Keratinocyte (primary cell): ENCODE measurements around the gene GLRX3. TPM values are rescaled to one million over a fixed set of nuclear protein-coding genes. Genes with fewer than 3 reads are reported as not detected.

Source experiments
- DNase-seq: peaks from one replicate; pipeline ENCODE4 v3.0.0-alpha.2; 2011; ENCODE audit warnings: low read depth, missing footprints, low spot score
- FAIRE-seq: peaks from 2 replicates; lab custom pipeline; 2011; peaks lifted over from hg19 to GRCh38; lab: Jason Lieb, UNC
- H2AFZ ChIP-seq: 2 replicates; pipeline ENCODE4 v1.6.0; 2012; ENCODE audit warnings: low read length, control low read depth, inconsistent platforms; ENCODE audit not compliant: control insufficient read depth
- H3K27ac ChIP-seq: 2 replicates; pipeline ENCODE4 v1.5.1; 2011; ENCODE audit warnings: low read length; ENCODE audit not compliant: control insufficient read depth, insufficient read depth
- H3K27me3 ChIP-seq: 3 replicates; pipeline ENCODE4 v1.6.0; 2011; ENCODE audit warnings: low read length; ENCODE audit not compliant: control insufficient read depth, insufficient read depth; ENCODE audit errors: extremely low read depth
- H3K36me3 ChIP-seq, 2 experiments: 2 replicates in 1 of 2; 3 replicates in 1 of 2; pipeline ENCODE4 v1.5.1; 2011; ENCODE audit warnings: low read length in 2 of 2, mild to moderate bottlenecking in 1 of 2; ENCODE audit not compliant: control insufficient read depth in 2 of 2, insufficient read depth in 2 of 2; ENCODE audit errors: extremely low read depth in 1 of 2
- H3K4me1 ChIP-seq: 3 replicates; pipeline ENCODE4 v1.5.1; 2011; ENCODE audit warnings: low read length; ENCODE audit not compliant: control insufficient read depth, insufficient read depth; ENCODE audit errors: extremely low read depth
- H3K4me2 ChIP-seq: 3 replicates; pipeline ENCODE4 v1.6.0; 2011; ENCODE audit warnings: low read depth, low read length; ENCODE audit not compliant: control insufficient read depth, insufficient read depth; ENCODE audit errors: extremely low read depth
- H3K4me3 ChIP-seq, 3 experiments: fragments of 200-600 bp in 1 of 3; sonication (generic) in 1 of 3; 2 replicates in 2 of 3; 3 replicates in 1 of 3; pipeline ENCODE4 v1.5.1; 2011 to 2016; ENCODE audit warnings: low read length in 3 of 3, mild to moderate bottlenecking in 3 of 3, control low read depth in 2 of 3, inconsistent platforms in 1 of 3, low read depth in 1 of 3, mixed read lengths in 1 of 3, mixed run types in 1 of 3, moderate library complexity in 1 of 3; ENCODE audit not compliant: control insufficient read depth in 2 of 3, insufficient read depth in 2 of 3; ENCODE audit errors: extremely low read depth in 1 of 3
- H3K79me2 ChIP-seq: 2 replicates; pipeline ENCODE4 v1.6.0; 2012; ENCODE audit warnings: low read length; ENCODE audit not compliant: control insufficient read depth, insufficient read depth
- H3K9ac ChIP-seq: 3 replicates; pipeline ENCODE4 v1.6.0; 2011; ENCODE audit warnings: low read length; ENCODE audit not compliant: control insufficient read depth, insufficient read depth; ENCODE audit errors: extremely low read depth
- H3K9me1 ChIP-seq: 3 replicates; pipeline ENCODE4 v1.6.0; 2011; ENCODE audit warnings: low read length; ENCODE audit not compliant: control insufficient read depth, insufficient read depth; ENCODE audit errors: extremely low read depth
- H3K9me3 ChIP-seq: 2 replicates; pipeline ENCODE4 v1.5.1; 2012; ENCODE audit warnings: low read depth, low read length; ENCODE audit not compliant: control insufficient read depth
- H4K20me1 ChIP-seq: 3 replicates; pipeline ENCODE4 v1.6.0; 2011; ENCODE audit warnings: low read length; ENCODE audit not compliant: control insufficient read depth, insufficient read depth; ENCODE audit errors: extremely low read depth
- CTCF ChIP-seq, 3 experiments: IDR thresholded peaks in 1 of 3; conservative IDR thresholded peaks in 1 of 3; optimal IDR thresholded peaks in 1 of 3; 2 replicates in 2 of 3; 3 replicates in 1 of 3; pipeline versions ENCODE3 to v1.5.1; 2011; ENCODE audit warnings: low read length in 3 of 3, mild to moderate bottlenecking in 3 of 3, moderate library complexity in 2 of 3, control low read depth in 1 of 3, inconsistent platforms in 1 of 3; ENCODE audit not compliant: insufficient read depth in 2 of 3; ENCODE audit errors: extremely low read depth in 1 of 3
- EZH2 ChIP-seq: IDR thresholded peaks from one replicate; pipeline ENCODE4 v1.6.1; 2012; ENCODE audit warnings: inconsistent platforms, mild to moderate bottlenecking, low read length, moderate library complexity
- dilution Hi-C: fragments of 300-500 bp; cut with MboI; formaldehyde crosslinking; loops from one replicate; pipeline ENCODE4 v1.7.0; 2020; ENCODE audit warnings: low sequenced_read_pairs; ENCODE audit not compliant: extremely low pct_ligation_motif_present
- polyA plus RNA-seq, 5 experiments: library from polyadenylated mRNA; depleted of rRNA in 3 of 5; stranded (reverse) in 3 of 5; stranded (forward) in 1 of 5; unstranded in 1 of 5; fragments of >200 nt; gene quantifications; 1 replicate in 1 of 5; 2 replicates in 3 of 5; 3 replicates in 1 of 5; pipeline versions ENCODE4 v1.2.1 to v1.2.3, GENCODE V29; 2011 to 2012; ENCODE audit warnings: missing spikeins in 2 of 5, low read depth in 1 of 5, low replicate concordance in 1 of 5

The GLRX3 gene
- polyA plus RNA-seq, 1 donor (not counting 4 experiments of a cell fraction or from before 2014, with no cell fraction given): 215 TPM

GRCh38 chr10:130202984-130203621, 66.9 kb downstream of the GLRX3 start:
- H3K9me1 ChIP-seq: no peaks in the 10 kb centered on the region
- no peaks in the 10 kb centered on the region for H3K27me3 ChIP-seq
- H3K79me2 ChIP-seq: no peaks in the 10 kb centered on the region
- FAIRE-seq (no peak), DNase-seq (no peak)
- no peaks in the 10 kb centered on the region for H4K20me1 ChIP-seq
- H2AFZ ChIP-seq: no peak overlapping the region
- no peaks in the 10 kb centered on the region for H3K4me1 ChIP-seq
- no peak overlapping the region for H3K4me2 ChIP-seq
- no peak overlapping the region for H3K9ac ChIP-seq
- TF ChIP-seq CTCF (optimal IDR thresholded peaks at IDR 0.05 in 1 of 3, IDR thresholded peaks at IDR 0.05 in 1 of 3, conservative IDR thresholded peaks at IDR 0.05 in 1 of 3; ENCODE audit: extremely low read depth in 1 of 3, insufficient read depth in 2 of 3, low read length in 3 of 3) (no peak), EZH2 (no peak)
- dilution Hi-C loops: no loop called here
- peaks cover 0 to 4% of the 10 kb centered on the region in 2 experiments for H3K36me3 ChIP-seq
- H3K9me3 ChIP-seq: no peaks in the 10 kb centered on the region
- H3K4me3 ChIP-seq: no peak overlapping the region
- no peak overlapping the region for H3K27ac ChIP-seq

GRCh38 chr10:130203626-130204025, 67.4 kb downstream of the GLRX3 start:
- Histone ChIP-seq H3K36me3 (peaks cover 0 to 4% of the 10 kb centered on the region in 2 experiments), H3K9ac (no peak overlapping the region), H3K9me3 (no peaks in the 10 kb centered on the region), H3K79me2 (no peaks in the 10 kb centered on the region), H3K9me1 (no peaks in the 10 kb centered on the region), H3K4me3 (no peak overlapping the region), H3K4me2 (no peak overlapping the region), H3K27me3 (no peaks in the 10 kb centered on the region), H4K20me1 (no peaks in the 10 kb centered on the region), H2AFZ (no peak overlapping the region), H3K27ac (no peak overlapping the region), H3K4me1 (no peaks in the 10 kb centered on the region)
- no peak for FAIRE-seq
- TF ChIP-seq CTCF (optimal IDR thresholded peaks at IDR 0.05 in 1 of 3, IDR thresholded peaks at IDR 0.05 in 1 of 3, conservative IDR thresholded peaks at IDR 0.05 in 1 of 3; ENCODE audit: extremely low read depth in 1 of 3, insufficient read depth in 2 of 3, low read length in 3 of 3) (no peak), EZH2 (no peak)
- dilution Hi-C loops: no loop called here
- DNase-seq: no peak
